Fibroblast of villous mesenchyme (primary cell): Measurements from ENCODE around the gene GPX4. TPM values are rescaled to one million over a fixed set of nuclear protein-coding genes. Genes with fewer than 3 reads are reported as not detected.
A peak's percentile ranks its signal among the peaks of the same experiment; 100 is the strongest.

Experiments used
- DNase-seq: peaks from one replicate; pipeline ENCODE4 v3.0.0-alpha.2; 2010; ENCODE audit warnings: low read depth
- H3K4me3 ChIP-seq: 2 replicates; pipeline ENCODE4 v1.5.1; 2011; ENCODE audit warnings: low read depth, mild to moderate bottlenecking, low read length
- CTCF ChIP-seq: IDR thresholded peaks from 2 replicates; pipeline ENCODE4 v1.5.1; 2012; ENCODE audit warnings: low read depth, mild to moderate bottlenecking, low read length; ENCODE audit not compliant: insufficient read depth
- total RNA-seq: library from RNA; depleted of rRNA; stranded (reverse); fragments of >200 nt; gene quantifications from 2 replicates; pipeline ENCODE4 v1.2.3, GENCODE V29; 2012

GPX4 gene
- total RNA-seq, 1 donor: 254 TPM

- no peak for DNase-seq
Observed at GRCh38 chr19:1122021-1122971, 18.5 kb downstream of the GPX4 start.

GRCh38 chr19:1122972-1123363, 19.2 kb downstream of the GPX4 start:
- peak; percentile 83 for DNase-seq
- H3K4me3 ChIP-seq: no peak overlapping the region
- no peak for TF ChIP-seq CTCF

More at GRCh38 chr19:1122021-1122971, 18.5 kb downstream of the GPX4 start:
- no peak overlapping the region for H3K4me3 ChIP-seq
- TF ChIP-seq CTCF: no peak

GRCh38 chr19:1123381-1123780, 19.6 kb downstream of the GPX4 start:
- DNase-seq: no peak
- no peak overlapping the region for H3K4me3 ChIP-seq
- TF ChIP-seq CTCF: no peak

GRCh38 chr19:1123885-1124677, 20.3 kb downstream of the GPX4 start:
- DNase-seq: no peak
- no peak overlapping the region for H3K4me3 ChIP-seq
- no peak for TF ChIP-seq CTCF

- DNase-seq: no peak
- no peak overlapping the region for H3K4me3 ChIP-seq
- TF ChIP-seq CTCF: no peak
Observed at GRCh38 chr19:1125601-1126467, 22.0 kb downstream of the GPX4 start.

- no peak for TF ChIP-seq CTCF
- H3K4me3 ChIP-seq: no peak overlapping the region
- DNase-seq: no peak
Observed at GRCh38 chr19:1126984-1127760, 23.4 kb downstream of the GPX4 start.
